GM13977 (cell line): ENCODE data around the gene ZNF26.
"Not testable (repeated sequence)": the region's sequence is repeated elsewhere in the genome, so short reads cannot be mapped to it uniquely, and the experiment has no call there.

Source experiments
- DNase-seq: peaks from one replicate; pipeline ENCODE4 v3.0.0; 2012; ENCODE audit warnings: low spot score
- CTCF ChIP-seq: IDR thresholded peaks from 2 replicates; pipeline ENCODE4 v1.5.1; 2012; ENCODE audit warnings: mild to moderate bottlenecking, control low read depth; ENCODE audit not compliant: insufficient read depth; ENCODE audit errors: extremely low read depth, missing control alignments
- in situ Hi-C: fragments of 300-500 bp; cut with MboI; formaldehyde crosslinking; loops from one replicate; pipeline ENCODE4 v1.12.0; 2022; ENCODE audit warnings: low sequenced_read_pairs, low pct_unique_long_range_greater_than_20kb, mixed read lengths, inconsistent platforms; ENCODE audit not compliant: unreplicated experiment

Gene ZNF26, protein sequence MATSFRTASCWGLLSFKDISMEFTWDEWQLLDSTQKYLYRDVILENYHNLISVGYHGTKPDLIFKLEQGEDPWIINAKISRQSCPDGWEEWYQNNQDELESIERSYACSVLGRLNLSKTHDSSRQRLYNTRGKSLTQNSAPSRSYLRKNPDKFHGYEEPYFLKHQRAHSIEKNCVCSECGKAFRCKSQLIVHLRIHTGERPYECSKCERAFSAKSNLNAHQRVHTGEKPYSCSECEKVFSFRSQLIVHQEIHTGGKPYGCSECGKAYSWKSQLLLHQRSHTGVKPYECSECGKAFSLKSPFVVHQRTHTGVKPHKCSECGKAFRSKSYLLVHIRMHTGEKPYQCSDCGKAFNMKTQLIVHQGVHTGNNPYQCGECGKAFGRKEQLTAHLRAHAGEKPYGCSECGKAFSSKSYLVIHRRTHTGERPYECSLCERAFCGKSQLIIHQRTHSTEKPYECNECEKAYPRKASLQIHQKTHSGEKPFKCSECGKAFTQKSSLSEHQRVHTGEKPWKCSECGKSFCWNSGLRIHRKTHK

GRCh38 chr12:132986001-132986884 is at the start of gene ZNF26:
ZNF26 (plus strand) TSS chr12:132986367; CDS start chr12:132986841, 474 bp downstream.
- DNase-seq, result peak; percentile 96
- in situ Hi-C loops, result no loop called here
- no peak for TF ChIP-seq CTCF

DNA sequence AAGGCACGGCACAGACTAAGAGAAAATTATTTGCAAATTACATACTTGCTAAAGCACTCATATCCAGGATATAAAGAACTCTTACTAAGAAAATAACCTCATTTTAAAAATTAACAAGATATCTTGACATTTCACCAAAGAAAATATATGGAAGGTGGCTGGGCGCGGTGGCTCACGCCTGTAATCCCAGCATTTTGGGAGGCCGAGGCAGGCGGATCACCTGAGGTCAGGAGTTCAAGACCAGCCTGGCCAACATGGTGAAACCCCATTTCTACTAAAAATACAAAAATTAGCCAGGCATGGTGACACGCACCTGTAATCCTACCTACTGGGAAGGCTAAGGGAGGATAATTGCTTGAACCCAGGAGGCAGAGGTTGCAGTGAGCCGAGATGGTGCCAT is 49.2 kb upstream of the ZNF26 start:
- in situ Hi-C loops, DNase-seq: not testable (repeated sequence)

- in situ Hi-C loops, result no loop called here
- no peak for DNase-seq
- no peak for TF ChIP-seq CTCF
These were observed 48.7 kb upstream of the ZNF26 start for GRCh38 chr12:132937476-132937875.

DNA sequence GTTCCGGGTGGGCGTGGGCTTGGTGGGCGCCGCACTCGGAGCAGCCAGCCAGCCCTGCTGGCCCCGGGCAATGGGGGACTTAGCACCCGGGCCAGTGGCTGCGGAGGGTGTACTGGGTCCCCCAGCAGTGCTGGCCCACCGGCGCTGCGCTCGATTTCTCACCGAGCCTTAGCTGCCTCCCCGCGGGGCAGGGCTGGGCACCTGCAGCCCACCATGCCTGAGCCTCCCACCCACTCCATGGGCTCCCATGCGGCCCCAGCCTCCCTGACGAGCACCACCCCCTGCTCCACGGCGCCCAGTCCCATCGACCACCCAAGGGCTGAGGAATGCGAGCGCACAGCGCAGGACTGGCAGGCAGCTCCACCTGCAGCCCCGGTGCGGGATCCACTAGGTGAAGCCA is 47.4 kb upstream of the ZNF26 start:
- DNase-seq, in situ Hi-C loops: not testable (repeated sequence)

DNA sequence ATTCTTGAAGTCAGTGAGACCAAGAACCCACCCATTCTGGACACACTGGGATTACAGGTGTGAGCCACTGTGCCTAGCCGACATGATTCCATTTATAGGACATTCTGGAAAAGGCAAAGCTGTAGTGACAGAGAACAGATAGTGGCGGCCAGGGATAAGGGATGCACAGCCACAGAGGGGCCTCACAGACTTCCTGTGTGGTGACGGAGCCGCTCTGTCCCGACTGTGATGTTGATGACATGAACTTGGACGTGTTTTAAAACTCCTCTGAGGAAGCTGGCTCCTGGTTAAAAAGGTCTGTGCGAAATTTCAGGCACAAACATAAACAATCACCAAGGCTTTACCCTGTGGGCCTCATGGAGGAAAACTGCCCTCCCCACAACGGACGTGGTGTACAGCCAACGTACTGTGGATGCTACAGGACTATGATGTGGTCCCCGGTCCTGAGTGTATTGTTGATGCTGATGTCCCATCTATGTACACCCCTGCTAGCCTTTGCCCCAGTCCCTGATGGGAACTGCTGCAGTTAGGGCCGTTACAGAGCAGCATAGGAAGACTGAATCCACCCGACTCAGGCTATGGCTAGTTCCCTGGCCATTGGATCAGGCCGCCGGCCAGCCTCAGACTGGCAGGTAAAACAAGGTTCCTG is 46.0 kb upstream of the ZNF26 start:
- DNase-seq, result no peak
- no peak for TF ChIP-seq CTCF
- in situ Hi-C loops, result no loop called here

GRCh38 chr12:132941336-132941954 is 44.7 kb upstream of the ZNF26 start:
- in situ Hi-C loops, result no loop called here
- no peak for TF ChIP-seq CTCF
- no peak for DNase-seq

DNA sequence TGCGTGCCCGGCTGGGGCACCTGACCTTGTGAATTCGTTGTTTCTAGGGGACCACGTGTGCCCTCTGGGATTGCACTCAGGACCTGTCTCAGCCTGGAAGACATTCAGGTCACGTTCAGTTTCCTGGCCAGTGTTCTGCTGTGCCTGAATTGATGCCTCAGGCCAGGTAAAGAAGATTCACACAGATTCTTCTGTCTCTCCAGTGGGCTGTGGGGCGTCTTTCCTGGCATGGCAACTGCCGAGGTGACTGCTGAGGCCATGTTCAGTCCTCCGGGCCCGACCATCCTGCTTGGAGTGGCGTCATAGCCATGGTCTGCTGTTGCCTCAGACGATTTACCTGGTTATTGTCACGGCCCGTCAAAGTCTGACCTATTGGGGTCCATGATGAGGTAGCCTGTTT is 43.6 kb upstream of the ZNF26 start:
- DNase-seq, result no peak
- no peak for TF ChIP-seq CTCF
- in situ Hi-C loops, result no loop called here
